PC-3 (cell line): ENCODE data around the gene RHOT2.

Experiments
- EZH2 ChIP-seq: fragments of 300-600 bp; sonication (generic); IDR thresholded peaks from one replicate; pipeline ENCODE4 v1.6.1; 2017; ENCODE audit warnings: antibody characterized with exemption, mild to moderate bottlenecking, low read length; ENCODE audit not compliant: unreplicated experiment
- EZH2phosphoT487 ChIP-seq: fragments of 300-600 bp; sonication (generic); IDR thresholded peaks from 2 replicates; pipeline ENCODE4 v1.6.1; 2018; ENCODE audit warnings: mild to moderate bottlenecking, antibody characterized with exemption, low read length, borderline replicate concordance
- TF ChIP-seq, protein P1 (sequence below): fragments of 300-600 bp; sonication (generic); conservative IDR thresholded peaks from 2 replicates; pipeline ENCODE4 v1.5.1; 2017; ENCODE audit warnings: antibody characterized with exemption, low read depth, mild to moderate bottlenecking, low read length

GRCh38 chr16:678858-679813 is 11.2 kb downstream of the RHOT2 start:
- TF ChIP-seq, protein P1, sequence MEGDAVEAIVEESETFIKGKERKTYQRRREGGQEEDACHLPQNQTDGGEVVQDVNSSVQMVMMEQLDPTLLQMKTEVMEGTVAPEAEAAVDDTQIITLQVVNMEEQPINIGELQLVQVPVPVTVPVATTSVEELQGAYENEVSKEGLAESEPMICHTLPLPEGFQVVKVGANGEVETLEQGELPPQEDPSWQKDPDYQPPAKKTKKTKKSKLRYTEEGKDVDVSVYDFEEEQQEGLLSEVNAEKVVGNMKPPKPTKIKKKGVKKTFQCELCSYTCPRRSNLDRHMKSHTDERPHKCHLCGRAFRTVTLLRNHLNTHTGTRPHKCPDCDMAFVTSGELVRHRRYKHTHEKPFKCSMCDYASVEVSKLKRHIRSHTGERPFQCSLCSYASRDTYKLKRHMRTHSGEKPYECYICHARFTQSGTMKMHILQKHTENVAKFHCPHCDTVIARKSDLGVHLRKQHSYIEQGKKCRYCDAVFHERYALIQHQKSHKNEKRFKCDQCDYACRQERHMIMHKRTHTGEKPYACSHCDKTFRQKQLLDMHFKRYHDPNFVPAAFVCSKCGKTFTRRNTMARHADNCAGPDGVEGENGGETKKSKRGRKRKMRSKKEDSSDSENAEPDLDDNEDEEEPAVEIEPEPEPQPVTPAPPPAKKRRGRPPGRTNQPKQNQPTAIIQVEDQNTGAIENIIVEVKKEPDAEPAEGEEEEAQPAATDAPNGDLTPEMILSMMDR = no peak
- TF ChIP-seq EZH2 (no peak), EZH2phosphoT487 (no peak)
